HCT116 (cell line): ENCODE results near the gene ABHD12. TPM values are rescaled to one million over a fixed set of nuclear protein-coding genes. Genes with fewer than 3 reads are reported as not detected.

Experiments used
- ATAC-seq: fragments of 200-7000 bp; cut with Tn5 transposase; 2 replicates; pipeline ENCODE4 v1.9.1; 2020; ENCODE audit warnings: mild to moderate bottlenecking, moderate library complexity
- BruUV-seq: library from RNA; stranded (reverse); fragments of 400-500 nt; replicated peaks from 2 replicates; lab custom pipeline; 2021; lab: Mats Ljungman, UMichigan
- CTCF ChIA-PET: fragments of 300-600 bp; sonication (Branson Sonifier 250); formaldehyde crosslinking; loops from one replicate; lab custom pipeline; 2021; ENCODE audit warnings: antibody characterized with exemption; lab: Charles Lee
- POLR2A ChIA-PET: fragments of 300-600, 350-600 bp; sonication (Branson Sonifier 250); formaldehyde crosslinking; loops from one replicate; lab custom pipeline; 2021; ENCODE audit warnings: antibody characterized with exemption; lab: Charles Lee
- RAD21 ChIA-PET, 2 experiments: fragments of 300-600 bp; sonication (Branson Sonifier 250); formaldehyde crosslinking; loops; one replicate each; lab custom pipeline; 2023; ENCODE audit warnings: low total read pairs in 2 of 2; ENCODE audit not compliant: uncharacterized antibody in 2 of 2, unreplicated experiment in 2 of 2, low non-redundant PET in 1 of 2; lab: Charles Lee
- DNase-seq: peaks from one replicate; pipeline ENCODE4 v3.0.0-alpha.2; 2010; ENCODE audit warnings: low read depth, low spot score
- H2AFZ ChIP-seq: fragments of 200-600 bp; shearing (Covaris generic), sonication (generic); 2 replicates; pipeline ENCODE4 v1.6.1; 2017; ENCODE audit warnings: low read depth, mixed run types, mixed read lengths, antibody characterized with exemption, low read length; ENCODE audit not compliant: poor library complexity, severe bottlenecking
- H3K27ac ChIP-seq: 2 replicates; pipeline ENCODE4 v1.5.1; 2012; ENCODE audit warnings: low read depth, low read length
- H3K27me3 ChIP-seq: fragments of 200-600 bp; sonication (generic); 2 replicates; pipeline ENCODE4 v1.6.1; 2016; ENCODE audit warnings: mixed run types, low read length, mixed read lengths; ENCODE audit not compliant: insufficient read depth
- H3K36me3 ChIP-seq, 2 experiments: fragments of 200-500 bp in 1 of 2; fragments of 200-600 bp in 1 of 2; sonication (Bioruptor generic) in 1 of 2; sonication (generic) in 1 of 2; 2 replicates each; pipeline versions ENCODE4 v1.5.1 to v1.6.1; 2014 to 2016; ENCODE audit warnings: low read length in 2 of 2, inconsistent platforms in 1 of 2, mixed read lengths in 1 of 2, mixed run types in 1 of 2; ENCODE audit not compliant: insufficient read depth in 2 of 2, control insufficient read depth in 1 of 2
- H3K4me1 ChIP-seq, 2 experiments: fragments of 200-600 bp in 1 of 2; sonication (generic) in 1 of 2; 2 replicates each; pipeline versions ENCODE4 v1.5.1 to v1.6.1; 2012 to 2017; ENCODE audit warnings: low read length in 2 of 2, inconsistent platforms in 1 of 2, mild to moderate bottlenecking in 1 of 2, mixed read lengths in 1 of 2, mixed run types in 1 of 2, moderate library complexity in 1 of 2; ENCODE audit not compliant: insufficient read depth in 2 of 2, control insufficient read depth in 1 of 2
- H3K4me2 ChIP-seq: fragments of 200-600 bp; sonication (generic); 2 replicates; pipeline ENCODE4 v1.6.1; 2017; ENCODE audit warnings: mixed run types, low read length, mixed read lengths
- H3K4me3 ChIP-seq, 2 experiments: fragments of 200-600 bp in 1 of 2; sonication (generic) in 1 of 2; replicated peaks in 1 of 2; 2 replicates each; pipeline ENCODE4 v1.5.1; 2011 to 2016; ENCODE audit warnings: low read length in 2 of 2, control low read depth in 1 of 2, low read depth in 1 of 2, mild to moderate bottlenecking in 1 of 2, mixed read lengths in 1 of 2, mixed run types in 1 of 2
- H3K79me2 ChIP-seq: fragments of 200-600 bp; sonication (generic); 2 replicates; pipeline ENCODE4 v1.6.1; 2017; ENCODE audit warnings: mild to moderate bottlenecking, mixed run types, low read length, moderate library complexity, mixed read lengths; ENCODE audit not compliant: insufficient read depth
- H3K9ac ChIP-seq: fragments of 200-600 bp; sonication (generic); 2 replicates; pipeline ENCODE4 v1.6.1; 2016; ENCODE audit warnings: low read length, mixed read lengths
- H3K9me2 ChIP-seq: fragments of 200-600 bp; sonication (generic), shearing (Covaris generic); 2 replicates; pipeline ENCODE4 v1.6.1; 2017; ENCODE audit warnings: mixed run types, mild to moderate bottlenecking, moderate library complexity; ENCODE audit not compliant: insufficient read depth
- H3K9me3 ChIP-seq, 2 experiments: fragments of 200-500 bp in 1 of 2; fragments of 200-600 bp in 1 of 2; sonication (Bioruptor generic) in 1 of 2; sonication (generic) in 1 of 2; 2 replicates each; pipeline ENCODE4 v1.6.1; 2014 to 2017; ENCODE audit warnings: low read length in 2 of 2, mixed read lengths in 2 of 2, inconsistent platforms in 1 of 2, low read depth in 1 of 2, mild to moderate bottlenecking in 1 of 2, mixed run types in 1 of 2, moderate library complexity in 1 of 2; ENCODE audit not compliant: control insufficient read depth in 1 of 2, insufficient read depth in 1 of 2
- H4K20me1 ChIP-seq: fragments of 200-600 bp; sonication (generic), shearing (Covaris generic); 2 replicates; pipeline ENCODE4 v1.6.1; 2017; ENCODE audit warnings: mixed run types, mild to moderate bottlenecking, moderate library complexity; ENCODE audit not compliant: insufficient read depth
- CEBPB ChIP-seq: IDR thresholded peaks from 2 replicates; pipeline ENCODE4 v1.6.1; 2012; ENCODE audit warnings: low read depth
- CTCF ChIP-seq, 3 experiments: fragments of 200-600 bp in 1 of 3; sonication (generic) in 1 of 3; IDR thresholded peaks in 2 of 3; conservative IDR thresholded peaks in 1 of 3; 2 replicates each; pipeline ENCODE4 v1.5.1; 2012 to 2017; ENCODE audit warnings: low read depth in 2 of 3, low read length in 2 of 3, antibody characterized with exemption in 1 of 3, borderline replicate concordance in 1 of 3, control low read depth in 1 of 3, mild to moderate bottlenecking in 1 of 3, mixed read lengths in 1 of 3, mixed run types in 1 of 3, moderate library complexity in 1 of 3; ENCODE audit not compliant: insufficient read depth in 1 of 3
- EZH2 ChIP-seq: fragments of 200-600 bp; sonication (generic); IDR thresholded peaks from 2 replicates; pipeline ENCODE4 v1.6.1; 2017; ENCODE audit warnings: antibody characterized with exemption, mixed run types
- EZH2phosphoT487 ChIP-seq: fragments of 200-600 bp; IDR thresholded peaks from 2 replicates; pipeline ENCODE4 v1.6.1; 2018; ENCODE audit warnings: antibody characterized with exemption, borderline replicate concordance
- FOSL1 ChIP-seq: IDR thresholded peaks from 2 replicates; pipeline ENCODE4 v1.6.1; 2012; ENCODE audit warnings: low read depth
- JUND ChIP-seq: IDR thresholded peaks from 2 replicates; pipeline ENCODE4 v1.6.1; 2012
- RAD21 ChIP-seq: IDR thresholded peaks from 2 replicates; pipeline ENCODE4 v1.6.1; 2012; ENCODE audit warnings: low read depth, mild to moderate bottlenecking
- SIN3A ChIP-seq: IDR thresholded peaks from 2 replicates; pipeline ENCODE4 v1.6.1; 2012; ENCODE audit warnings: low read depth
- TCF7L2 ChIP-seq: IDR thresholded peaks from 2 replicates; pipeline ENCODE4 v1.7.0; 2011; ENCODE audit warnings: borderline replicate concordance, inconsistent platforms; ENCODE audit not compliant: insufficient read depth, insufficient read length; ENCODE audit errors: extremely low read depth
- YY1 ChIP-seq: IDR thresholded peaks from 2 replicates; pipeline ENCODE4 v1.6.1; 2011; ENCODE audit warnings: low read length, low read depth, moderate library complexity, mild to moderate bottlenecking; ENCODE audit not compliant: insufficient replicate concordance; ENCODE audit errors: extremely low read depth
- ZBTB33 ChIP-seq: IDR thresholded peaks from 2 replicates; pipeline ENCODE4 v1.6.1; 2011; ENCODE audit warnings: mild to moderate bottlenecking, low read length, moderate library complexity; ENCODE audit not compliant: insufficient replicate concordance; ENCODE audit errors: extremely low read depth
- intact Hi-C: fragments of 100-400 bp; cut with micrococcal nuclease; formaldehyde crosslinking; loops from 2 replicates; pipeline ENCODE4 v1.10.0; 2022
- total RNA-seq: library from RNA; stranded (reverse); gene quantifications from one replicate; pipeline ENCODE4 v1.2.1, GENCODE V29; 2021; ENCODE audit not compliant: unreplicated experiment

Gene ABHD12
- total RNA-seq, 1 experiment from 2014 or later: 31.7 TPM

- Histone ChIP-seq H3K27ac (no peak overlapping the region), H3K27me3 (no peaks in the 10 kb centered on the region), H3K4me2 (no peak overlapping the region), H3K79me2 (no peaks in the 10 kb centered on the region), H4K20me1 (no peaks in the 10 kb centered on the region), H2AFZ (no peak overlapping the region), H3K9ac (no peak overlapping the region), H3K4me1 (peaks cover 0 to 13% of the 10 kb centered on the region in 2 experiments; a peak in 2 of 4 replicates), H3K9me2 (no peaks in the 10 kb centered on the region), H3K4me3 (no peak overlapping the region), H3K36me3 (no peaks in the 10 kb centered on the region; a peak in 1 of 4 replicates), H3K9me3 (no peaks in the 10 kb centered on the region)
- DNase-seq: no peak
- RAD21 ChIA-PET: no interaction called here
- POLR2A ChIA-PET: no interaction called here
- TF ChIP-seq EZH2: no peak
- TF ChIP-seq FOSL1: no peak
- TF ChIP-seq SIN3A: no peak
- TF ChIP-seq CTCF (IDR thresholded peaks at IDR 0.05 in 2 of 3, conservative IDR thresholded peaks at IDR 0.05 in 1 of 3; ENCODE audit: borderline replicate concordance in 1 of 3, insufficient read depth in 1 of 3, low read depth in 2 of 3, low read length in 2 of 3): no peak
- TF ChIP-seq YY1: no peak
- no peak for TF ChIP-seq TCF7L2
- TF ChIP-seq ZBTB33: no peak
- no peak for TF ChIP-seq CEBPB
- no peak for TF ChIP-seq RAD21
- no peak for TF ChIP-seq JUND
- no peak for TF ChIP-seq EZH2phosphoT487
- ATAC-seq: no peak
- BruUV-seq: no TSS peak
- CTCF ChIA-PET: no interaction called here
- intact Hi-C loops: loop anchor here (10.0 kb wide), 1 partner anchor 57 kb away; no protein-coding TSS in a partner anchor
Measured at GRCh38 chr20:25321262-25321831, 69.3 kb downstream of the ABHD12 start.
